ENCODE results near the gene DNAJC22.
"Not testable (repeated sequence)": the region's sequence is repeated elsewhere in the genome, so short reads cannot be mapped to it uniquely, and the experiment has no call there.

DNAJC22 gene

DNA sequence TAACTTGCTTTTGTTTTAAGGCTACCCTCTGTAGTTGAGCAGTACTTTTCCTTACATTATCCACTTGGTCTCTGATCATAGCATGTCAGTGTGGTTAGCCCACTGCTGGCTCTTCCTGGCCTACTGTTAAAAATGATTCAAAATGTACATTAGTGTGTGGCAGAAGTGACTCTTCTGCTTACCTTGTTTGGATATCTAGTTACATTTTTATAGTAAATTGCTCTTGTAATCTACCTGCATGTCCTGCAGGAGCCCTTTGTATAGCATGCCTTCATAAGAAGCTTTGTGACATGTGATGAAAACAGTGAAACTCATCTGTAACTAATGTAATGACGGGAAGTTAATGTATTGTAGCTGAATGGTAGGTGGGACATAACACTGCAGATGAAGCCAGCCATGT lies 28.7 kb downstream of the DNAJC22 start:
- DNase-seq, result no peak

DNA sequence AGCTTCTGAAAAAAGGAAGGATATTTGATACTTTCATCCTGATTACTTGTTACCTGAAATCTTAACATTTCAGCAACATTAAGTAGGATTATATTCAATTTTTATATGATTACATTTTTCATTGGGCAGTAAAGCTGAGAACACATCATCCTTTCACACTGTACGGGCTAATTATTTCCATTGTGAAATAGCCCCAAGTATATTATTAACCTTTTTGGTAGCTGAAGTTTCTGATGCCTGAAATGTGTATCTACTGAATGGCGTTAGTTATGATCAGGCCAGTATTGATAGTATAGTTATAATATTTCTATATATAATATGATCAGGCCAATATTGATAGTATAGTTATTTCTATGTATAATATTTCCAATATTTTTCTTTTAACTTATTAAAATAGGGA lies 30.7 kb downstream of the DNAJC22 start:
- no peak for DNase-seq

DNA sequence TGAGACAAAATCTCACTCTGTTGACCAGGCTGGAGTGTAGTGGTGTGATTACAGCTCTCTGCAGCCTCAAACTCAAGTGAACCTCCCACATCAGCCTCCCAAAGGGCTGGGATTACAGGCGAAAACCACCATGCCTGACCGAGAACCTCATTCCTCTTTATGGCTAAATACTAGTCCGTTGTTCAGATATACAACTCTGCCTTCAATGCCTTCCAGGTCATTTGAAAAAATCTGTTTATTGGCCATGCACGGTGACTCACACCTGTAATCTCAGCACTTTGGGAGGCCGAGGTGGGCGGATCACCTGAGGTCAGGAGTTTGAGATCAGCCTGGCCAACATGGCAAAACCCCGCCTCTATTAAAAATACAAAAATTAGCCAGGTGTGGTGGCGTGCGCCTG lies 33.5 kb downstream of the DNAJC22 start:
- not testable (repeated sequence) for DNase-seq

DNA sequence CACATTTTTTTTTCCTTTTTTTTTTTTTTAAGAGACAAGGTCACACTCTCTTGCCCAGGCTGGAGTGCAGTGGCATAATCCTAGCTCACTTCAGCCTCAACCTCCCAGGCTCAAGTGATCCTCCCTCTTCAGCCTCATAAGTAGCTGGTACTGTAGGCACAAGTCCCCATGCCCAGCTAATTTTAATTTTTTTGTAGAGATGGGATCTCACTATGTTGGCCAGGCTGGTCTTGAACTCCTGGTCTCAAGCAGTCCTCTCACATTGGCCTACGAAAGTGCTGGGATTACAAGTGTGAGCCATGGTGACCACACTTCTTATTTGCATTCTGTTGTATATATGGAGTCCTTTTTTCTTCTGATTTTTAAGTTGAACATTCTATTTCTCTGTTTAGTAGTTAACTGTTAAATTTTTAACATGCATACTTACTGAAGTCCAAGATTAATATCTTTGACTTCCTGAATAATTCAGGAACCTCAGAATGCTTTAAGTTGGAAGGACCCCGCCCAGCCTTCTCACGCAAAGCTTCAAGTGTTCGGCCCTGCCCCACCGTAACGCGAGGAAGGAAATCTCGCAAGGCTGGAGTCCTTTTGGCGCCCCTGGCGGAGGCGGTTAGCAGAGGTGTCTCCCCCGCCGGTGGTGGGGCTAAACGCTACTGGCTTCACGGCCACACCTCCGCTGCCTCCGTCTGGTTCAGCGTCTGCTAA lies 42.1 kb downstream of the DNAJC22 start:
- DNase-seq, result peak; percentile 64 to 66

DNA sequence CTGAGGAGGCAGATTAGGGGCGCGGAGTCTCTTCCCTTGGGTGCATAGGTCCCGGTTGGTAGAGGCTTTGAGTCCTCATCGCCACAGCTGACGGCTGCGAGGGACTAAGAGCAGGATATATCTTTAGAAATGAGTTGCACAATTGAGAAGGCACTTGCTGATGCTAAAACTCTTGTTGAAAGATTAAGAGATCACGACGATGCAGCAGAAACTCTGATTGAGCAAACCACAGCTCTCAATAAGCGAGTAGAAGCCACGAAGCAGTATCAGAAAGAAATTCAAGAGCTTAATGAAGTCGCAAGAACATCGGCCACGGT lies 42.7 kb downstream of the DNAJC22 start:
- no peak for DNase-seq

DNA sequence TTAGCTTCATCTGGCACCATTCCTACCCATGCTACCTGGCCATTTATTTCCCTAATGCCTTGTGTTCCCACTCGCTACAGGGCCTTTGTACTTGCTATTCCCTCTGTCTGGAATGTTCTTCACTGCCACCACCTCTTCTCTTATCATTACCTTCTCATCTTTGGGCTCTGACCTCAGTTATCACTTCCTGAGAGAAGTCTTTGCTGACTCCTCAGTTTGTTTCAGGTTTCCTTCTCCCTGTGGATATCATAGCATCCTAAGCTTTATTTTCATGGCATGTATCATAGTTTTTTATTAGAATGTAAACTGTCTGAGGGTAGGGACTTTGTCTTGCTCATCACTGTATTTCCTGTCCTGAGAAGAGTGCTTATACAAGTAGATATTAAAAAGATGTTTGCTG lies 50.3 kb downstream of the DNAJC22 start:
- no peak for DNase-seq

DNA sequence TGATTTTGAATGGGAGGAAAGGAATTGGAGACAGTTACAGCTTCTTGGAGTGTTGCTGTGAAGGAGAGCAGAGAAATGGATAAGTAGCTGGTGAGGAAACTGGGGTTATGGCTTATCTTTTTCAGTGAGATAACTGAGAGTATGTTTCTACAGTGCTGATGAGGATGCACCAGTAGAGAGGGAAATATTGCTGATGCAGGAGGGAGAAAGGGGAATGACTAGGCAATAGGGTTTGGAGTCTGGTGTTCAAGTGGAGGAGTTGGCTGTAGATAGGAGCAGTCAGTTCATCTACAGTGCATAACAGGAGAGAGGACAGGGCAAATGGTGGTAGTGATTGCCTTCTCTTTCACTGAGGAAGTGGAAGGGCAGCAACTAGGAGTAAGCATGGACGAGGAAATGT lies 53.6 kb downstream of the DNAJC22 start:
- DNase-seq, result no peak

All from CD4-positive, alpha-beta T cell treated with Interferon alpha-2 for 1 hour (primary cell).